Adrenal gland (tissue), 12 donors: ENCODE results near the gene AP1M1. TPM values are rescaled to one million over a fixed set of nuclear protein-coding genes. Genes with fewer than 3 reads are reported as not detected.

Source experiments
- DNase-seq, 7 donors: peaks; one replicate each; pipeline ENCODE4 v3.0.0-alpha.2; 2019 to 2020
- H3K27ac ChIP-seq, 5 donors: fragments of 200-600 bp; sonication (generic) in 4 of 5; 1 replicate in 3 of 5; 2 replicates in 2 of 5; pipeline versions ENCODE4 v1.5.1 to v1.8.0; 2016 to 2020; ENCODE audit warnings: mild to moderate bottlenecking in 1 of 5
- H3K27me3 ChIP-seq: fragments of 200-600 bp; 2 replicates; pipeline ENCODE4 v1.8.0; 2021
- H3K36me3 ChIP-seq, 2 donors: fragments of 200-600 bp; replicated peaks in 1 of 2; 1 replicate in 1 of 2; 2 replicates in 1 of 2; pipeline versions ENCODE4 v1.5.1 to v1.8.0; 2018 to 2022
- H3K4me1 ChIP-seq, 2 donors: fragments of 200-600 bp; replicated peaks in 1 of 2; 1 replicate in 1 of 2; 2 replicates in 1 of 2; pipeline versions ENCODE4 v1.5.1 to v1.8.0; 2018 to 2021
- H3K4me3 ChIP-seq, 4 donors: fragments of 200-600 bp; sonication (generic) in 3 of 4; one replicate each; pipeline ENCODE4 v1.5.1; 2016 to 2018
- H3K9me3 ChIP-seq, 3 donors: fragments of 200-600 bp; sonication (generic) in 1 of 3; replicated peaks in 1 of 3; 1 replicate in 2 of 3; 2 replicates in 1 of 3; pipeline versions ENCODE4 v1.5.1 to v1.8.0; 2016 to 2021
- CTCF ChIP-seq, 6 experiments: fragments of 450-650 bp in 4 of 6; fragments of 200-600 bp in 2 of 6; sonication (generic) in 1 of 6; IDR thresholded peaks; 1 replicate in 5 of 6; 2 replicates in 1 of 6; pipeline versions ENCODE4 v1.5.1 to v1.8.0; 2016 to 2021; ENCODE audit warnings: antibody characterized with exemption in 6 of 6, mild to moderate bottlenecking in 2 of 6, moderate library complexity in 1 of 6
- POLR2A ChIP-seq, 2 donors: fragments of 450-650 bp; IDR thresholded peaks; one replicate each; pipeline ENCODE4 v1.6.1; 2017; ENCODE audit warnings: antibody characterized with exemption in 2 of 2, mild to moderate bottlenecking in 2 of 2, moderate library complexity in 1 of 2
- WGBS, 4 donors: extraction: QIAGEN DNeasy Blood & Tissue Kit in 2 of 4; methylation state at CpG; one replicate each; pipeline versions ENCODE4 v1.1.5 to v1.1.7; 2013 to 2017; 5-methylcytosine and 5-hydroxymethylcytosine counted together
- intact Hi-C, 2 donors: fragments of 100-400 bp; cut with DNase I; formaldehyde crosslinking; loops; one replicate each; pipeline versions ENCODE4 v1.14.1 to v1.15.0; 2022 to 2023
- polyA plus RNA-seq, 3 donors: library from polyadenylated mRNA; stranded (reverse); fragments of 200-250 nt in 2 of 3; fragments of 350-450 nt in 1 of 3; fragmentation: Illumina TruSeq in 1 of 3; extraction: RNeasy Lipid Tissue Mini Kit (QIAGEN cat#74804) in 1 of 3; gene quantifications; one replicate each; pipeline ENCODE4 v1.2.3, GENCODE V29; 2013 to 2014
- total RNA-seq, 9 donors: library from RNA; depleted of rRNA in 4 of 9; stranded (reverse); fragments of >200 nt in 4 of 9; fragments of 120-200 nt in 1 of 9; fragmentation: NEBNext Ultra II Directional in 1 of 9; extraction: Animal tissue kit (Norgen Biotek cat#: 25700) in 1 of 9; gene quantifications; one replicate each; pipeline versions ENCODE4 v1.1.0 to v1.2.4, GENCODE V29; 2013 to 2023
- donor health status: healthy with polysubstance abuse.
- donor health status: Bipolar disorder and iron deficiency.
- donor health status: DM: yes; HTN: yes; CAD: no.
- donor health status: DM: no; HTN: no; CAD: no.
- donor health status: DM: no; HTN: no; CAD: no.
- donor health status: DM: yes; HTN: yes; CAD: no.

Gene AP1M1
- total and polyA plus RNA-seq, 12 donors = 51.3 to 99.6 (median 82.5) TPM

DNA sequence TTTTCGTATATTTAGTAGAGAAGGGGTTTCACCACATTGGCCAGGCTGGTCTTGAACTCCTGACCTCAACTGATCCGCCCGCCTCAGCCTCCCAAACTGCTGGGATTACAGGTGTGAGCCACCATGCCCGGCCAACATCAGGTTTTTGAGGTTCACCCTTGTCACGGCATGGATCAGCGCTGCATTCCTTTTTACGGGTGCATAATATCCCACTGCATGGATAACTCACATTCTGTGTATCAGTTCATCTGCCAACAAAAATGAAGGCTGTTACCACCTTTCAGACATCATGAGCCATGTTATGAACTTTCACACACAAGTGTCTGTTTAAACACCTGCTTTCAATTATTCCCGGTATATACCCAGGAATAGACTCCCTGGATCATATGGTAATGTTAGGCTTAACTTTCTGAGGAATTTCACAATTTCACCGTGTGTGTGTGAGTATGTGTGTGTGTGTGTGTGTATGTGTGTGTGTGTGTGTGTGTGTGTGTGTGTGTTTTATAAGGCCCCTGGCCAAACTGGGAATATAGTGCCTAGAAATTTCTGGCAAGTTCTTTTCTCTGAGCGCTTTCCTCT is 52.2 kb downstream of the AP1M1 start:
- no peak overlapping the region for H3K4me3 ChIP-seq
- DNase-seq = no peak
- no peaks in the 10 kb centered on the region for H3K27me3 ChIP-seq
- TF ChIP-seq POLR2A (IDR thresholded peaks at IDR 0.05) (no peak), CTCF (IDR thresholded peaks at IDR 0.05) (no peak)
- H3K4me1 ChIP-seq = peaks cover 0 to 4% of the 10 kb centered on the region in 2 donors
- H3K36me3 ChIP-seq = no peaks in the 10 kb centered on the region
- 82 to 88% (median 86%) methylated on average over 10 of the region's 10 CpGs for WGBS, 4 donors
- intact Hi-C loops = loop anchor here (5.0 to 10.0 kb wide), 2 partner anchors 75 to 132 kb away; partner anchors contain the start of gene KLF2 (in 2 of the 2)
- no peaks in the 10 kb centered on the region for H3K9me3 ChIP-seq
- no peak overlapping the region for H3K27ac ChIP-seq

DNA sequence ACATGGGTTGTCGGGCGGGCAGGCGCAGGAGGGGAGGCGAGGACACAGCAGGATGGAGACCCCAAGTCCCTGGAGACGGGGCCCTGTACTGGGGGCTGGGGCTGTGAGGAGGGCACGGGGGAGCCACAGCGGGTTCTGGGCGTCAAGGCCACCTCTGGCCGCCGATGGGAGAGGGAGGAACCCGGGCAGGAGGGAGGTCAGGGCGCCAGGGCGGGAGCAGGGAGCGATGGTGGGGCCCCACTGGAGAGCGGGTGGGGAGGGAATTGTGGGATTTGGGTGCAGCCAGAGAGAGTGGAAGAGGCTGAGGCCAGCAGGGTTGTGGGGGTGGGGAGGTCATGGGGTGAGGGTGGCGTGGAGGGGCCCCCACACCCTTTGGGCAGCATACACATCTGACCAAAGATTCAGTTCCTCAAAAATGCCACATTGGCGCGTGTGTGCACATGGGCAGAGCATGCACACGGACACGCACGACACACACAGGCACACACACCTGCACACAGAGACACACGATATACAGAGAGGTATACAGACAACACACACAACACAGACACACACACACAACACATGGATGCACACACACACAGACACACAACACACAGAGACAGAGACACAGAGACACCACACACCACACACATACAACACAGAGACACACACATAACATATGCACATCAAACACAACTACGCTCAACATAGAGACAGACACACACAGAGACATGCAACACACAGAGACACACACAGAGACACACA is 54.9 kb downstream of the AP1M1 start:
- TF ChIP-seq POLR2A (IDR thresholded peaks at IDR 0.05) (no peak), CTCF (IDR thresholded peaks at IDR 0.05) (no peak)
- Histone ChIP-seq H3K4me3 (no peak overlapping the region), H3K27me3 (no peaks in the 10 kb centered on the region), H3K4me1 (peaks cover 0 to 4% of the 10 kb centered on the region in 2 donors), H3K9me3 (no peaks in the 10 kb centered on the region), H3K27ac (no peak overlapping the region), H3K36me3 (no peaks in the 10 kb centered on the region)
- 59 to 70% (median 70%) methylated on average over 14 to 23 of the region's 23 CpGs for WGBS, 4 donors
- intact Hi-C loops = loop anchor here (10.0 kb wide), 1 partner anchor 72 kb away; the partner anchor contains the start of gene KLF2 (in 2 of the 2)
- DNase-seq = peak; percentile 39 to 61 (median 45)

GRCh38 chr19:16254851-16255408 is 57.2 kb downstream of the AP1M1 start:
- intact Hi-C loops = loop anchor here (10.0 kb wide), 1 partner anchor 70 kb away; the partner anchor contains the start of gene KLF2 (in 2 of the 2)
- 85 to 95% (median 91%) methylated on average over 5 to 6 of the region's 6 CpGs for WGBS, 4 donors

More at GRCh38 chr19:16254851-16255408, 57.2 kb downstream of the AP1M1 start:
- Histone ChIP-seq H3K4me3 (no peak overlapping the region), H3K36me3 (no peaks in the 10 kb centered on the region), H3K27me3 (no peaks in the 10 kb centered on the region), H3K9me3 (no peaks in the 10 kb centered on the region), H3K27ac (peak overlapping the region in 1 of 5 donors; percentile 13), H3K4me1 (peaks cover 4% of the 10 kb centered on the region in 2 donors)
- no peak for DNase-seq
- TF ChIP-seq CTCF (IDR thresholded peaks at IDR 0.05) (no peak), POLR2A (IDR thresholded peaks at IDR 0.05) (no peak)
